KOPT-K1 (cell line): Measurements from ENCODE around the gene ANO9.

Experiments used
- H3K27ac ChIP-seq: fragments of 200-600 bp; sonication (generic); 2 replicates; pipeline ENCODE4 v1.5.1; 2016; ENCODE audit warnings: antibody characterized with exemption, mild to moderate bottlenecking, low read depth, low read length; ENCODE audit not compliant: poor library complexity, severe bottlenecking
- H3K36me3 ChIP-seq: fragments of 200-600 bp; sonication (generic); 2 replicates; pipeline ENCODE4 v1.5.1; 2017; ENCODE audit warnings: antibody characterized with exemption, mild to moderate bottlenecking, low read length, moderate library complexity; ENCODE audit not compliant: insufficient read depth
- H3K9me3 ChIP-seq: fragments of 200-600 bp; sonication (generic); 2 replicates; pipeline ENCODE4 v1.5.1; 2017; ENCODE audit warnings: antibody characterized with exemption, low read length, mild to moderate bottlenecking; ENCODE audit not compliant: insufficient read depth, poor library complexity, severe bottlenecking

The ANO9 gene

GRCh38 chr11:441418-442274, at the start of gene ANO9:
ANO9 (minus strand) TSS chr11:442011; CDS start chr11:441926, 85 bp downstream.
- Histone ChIP-seq H3K9me3 (no peaks in the 10 kb centered on the region), H3K27ac (no peak within 1 kb of the TSS), H3K36me3 (no peaks in the 10 kb centered on the region)

DNA sequence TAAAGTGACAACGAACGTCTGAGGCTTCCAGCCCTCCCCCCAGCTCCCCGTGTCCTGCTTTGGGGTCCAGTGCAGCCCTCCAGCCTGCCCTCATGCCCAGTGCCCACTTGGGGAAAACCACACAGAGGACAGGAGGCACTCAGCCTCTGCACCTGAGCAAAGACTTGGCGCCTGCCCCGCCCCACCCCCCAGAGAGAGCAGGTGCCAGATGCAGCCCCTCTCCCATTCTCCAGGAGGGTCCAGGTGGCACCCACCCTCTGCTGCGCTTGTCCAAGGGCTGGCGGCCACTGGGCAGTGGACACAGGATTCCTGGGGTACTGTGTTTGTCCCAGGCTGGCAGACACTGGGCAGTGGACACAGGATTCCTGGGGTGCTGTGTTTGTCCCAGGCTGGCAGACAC, 49.5 kb upstream of the ANO9 start:
- peaks cover 52% of the 10 kb centered on the region for H3K36me3 ChIP-seq

DNA sequence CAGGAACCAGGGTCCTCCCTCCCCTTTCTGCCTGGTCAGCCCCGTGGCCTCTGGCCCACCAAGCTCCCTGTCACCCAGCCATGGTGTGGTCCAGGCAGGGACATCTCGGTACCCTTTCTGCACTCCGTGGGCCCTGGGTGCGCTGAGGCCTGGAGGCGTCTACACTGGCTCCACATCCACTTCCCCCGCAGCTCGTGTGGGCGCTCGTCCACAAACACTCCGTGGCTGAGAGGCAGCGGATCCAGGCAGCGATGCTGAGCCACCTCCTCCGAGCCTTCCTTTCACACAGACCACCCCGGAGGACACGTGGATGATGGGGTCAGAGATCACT, 49.1 kb upstream of the ANO9 start:
- peaks cover 47% of the 10 kb centered on the region for H3K36me3 ChIP-seq
- no peaks in the 10 kb centered on the region for H3K9me3 ChIP-seq
- H3K27ac ChIP-seq, result no peak overlapping the region

More for the DNA sequence above, 49.5 kb upstream of the ANO9 start:
- Histone ChIP-seq H3K27ac (no peak overlapping the region), H3K9me3 (no peaks in the 10 kb centered on the region)

DNA sequence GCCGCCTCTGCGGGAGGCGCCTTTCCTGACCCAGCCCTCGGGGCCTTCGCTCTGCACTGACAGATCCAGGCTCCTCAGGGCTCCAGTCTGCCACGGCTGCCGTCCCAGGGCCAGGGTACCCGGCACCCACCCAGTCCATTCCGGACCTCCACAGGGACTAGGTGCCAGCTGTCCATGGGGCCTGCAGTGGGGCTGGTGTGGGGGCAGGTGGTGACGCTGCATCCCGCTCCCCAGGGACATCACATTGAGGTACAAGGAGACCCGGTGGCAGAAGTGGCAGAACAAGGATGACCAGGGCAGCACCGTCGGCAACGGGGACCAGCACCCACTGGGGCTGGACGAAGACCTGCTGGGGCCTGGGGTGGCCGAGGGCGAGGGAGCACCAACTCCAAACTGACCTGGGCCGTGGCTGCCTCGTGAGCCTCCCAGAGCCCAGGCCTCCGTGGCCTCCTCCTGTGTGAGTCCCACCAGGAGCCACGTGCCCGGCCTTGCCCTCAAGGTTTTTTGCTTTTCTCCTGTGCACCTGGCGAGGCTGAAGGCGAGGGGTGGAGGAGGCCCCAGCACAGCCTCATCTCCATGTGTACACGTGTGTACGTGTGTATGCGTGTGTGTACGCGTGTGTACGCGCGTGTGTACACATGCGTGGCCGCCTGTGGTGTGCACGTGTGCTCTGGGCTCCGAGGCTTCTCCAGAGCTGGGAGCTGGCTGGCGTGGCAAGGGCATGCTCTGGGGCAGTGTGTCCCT, 48.5 kb upstream of the ANO9 start:
- Histone ChIP-seq H3K27ac (no peak overlapping the region), H3K36me3 (peaks cover 42% of the 10 kb centered on the region), H3K9me3 (no peaks in the 10 kb centered on the region)

- H3K36me3 ChIP-seq, result peaks cover 35% of the 10 kb centered on the region
- no peak overlapping the region for H3K27ac ChIP-seq
- no peaks in the 10 kb centered on the region for H3K9me3 ChIP-seq
Observed at GRCh38 chr11:489610-490185, 47.9 kb upstream of the ANO9 start.

DNA sequence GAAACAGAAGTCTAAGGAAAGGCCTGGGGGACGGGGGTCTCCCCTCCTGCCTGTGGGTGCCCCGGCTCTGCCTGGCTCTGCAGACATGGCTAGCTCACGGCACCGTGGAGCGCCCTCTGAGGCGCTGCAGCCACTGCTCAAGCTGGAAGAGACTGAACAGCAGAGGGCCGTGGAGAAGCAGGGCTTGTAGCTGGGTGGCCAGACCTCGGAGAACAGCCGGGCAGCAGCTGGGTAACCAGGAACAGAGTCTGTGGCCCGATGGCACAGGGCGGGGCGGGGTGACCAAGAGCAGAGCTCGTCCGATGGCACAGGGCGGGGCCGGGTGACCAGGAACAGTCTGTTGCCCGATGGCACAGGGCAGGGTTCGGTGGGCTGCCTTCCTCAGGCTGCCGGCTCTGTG, 47.2 kb upstream of the ANO9 start:
- peaks cover 28% of the 10 kb centered on the region; the same call in 1 of the 2 replicates for H3K36me3 ChIP-seq
- no peaks in the 10 kb centered on the region for H3K9me3 ChIP-seq
- H3K27ac ChIP-seq, result no peak overlapping the region

DNA sequence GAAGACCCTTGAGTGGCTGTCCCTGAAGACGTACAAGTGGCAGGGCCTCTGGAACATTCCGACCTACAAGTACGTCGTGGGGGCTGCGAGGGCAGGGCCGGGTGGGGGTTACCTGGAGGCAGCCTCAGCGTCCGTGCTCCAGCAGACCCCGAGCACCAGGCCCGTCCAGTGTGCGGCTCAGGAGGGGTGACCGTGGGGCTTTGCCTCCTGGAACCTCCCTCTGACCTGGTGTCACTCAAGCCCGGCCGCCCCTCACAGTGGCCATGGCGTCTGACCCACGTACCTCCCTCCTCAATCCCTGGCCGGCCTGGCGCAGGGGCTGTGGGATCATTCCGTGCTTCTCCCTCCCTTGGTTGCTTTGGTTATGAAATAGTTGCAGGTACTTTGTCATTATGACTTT, 46.8 kb upstream of the ANO9 start:
- peaks cover 3% of the 10 kb centered on the region for H3K9me3 ChIP-seq
- H3K27ac ChIP-seq, result no peak overlapping the region
- peaks cover 25% of the 10 kb centered on the region; the same call in 1 of the 2 replicates for H3K36me3 ChIP-seq

- Histone ChIP-seq H3K36me3 (peaks cover 20% of the 10 kb centered on the region; the same call in 1 of the 2 replicates), H3K27ac (no peak overlapping the region), H3K9me3 (peaks cover 8% of the 10 kb centered on the region)
Observed at GRCh38 chr11:488062-488461, 46.3 kb upstream of the ANO9 start.

GRCh38 chr11:487571-488021, 45.8 kb upstream of the ANO9 start:
- Histone ChIP-seq H3K9me3 (peaks cover 8% of the 10 kb centered on the region), H3K27ac (no peak overlapping the region), H3K36me3 (peaks cover 16% of the 10 kb centered on the region; the same call in 1 of the 2 replicates)

DNA sequence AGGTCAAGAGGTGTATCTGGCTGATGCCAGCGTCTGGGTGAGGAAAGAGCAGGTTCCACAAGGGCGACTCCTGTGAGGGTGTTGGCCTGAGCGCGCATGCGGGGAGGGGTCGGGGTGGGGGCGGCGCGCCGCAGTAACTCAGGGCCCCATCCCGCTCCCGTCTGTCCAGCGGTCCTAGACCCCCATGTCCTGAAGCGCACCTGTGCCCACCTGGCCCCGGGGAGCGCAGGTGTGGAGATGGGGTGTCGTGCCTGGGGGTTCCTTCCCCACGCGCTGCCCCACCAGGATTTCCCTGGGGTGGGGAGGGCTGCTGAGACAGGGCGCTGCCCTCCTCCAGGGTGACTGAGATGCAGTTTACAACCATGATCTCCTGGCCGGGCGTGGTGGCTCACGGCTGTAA, 44.4 kb upstream of the ANO9 start:
- no peak overlapping the region for H3K27ac ChIP-seq
- H3K9me3 ChIP-seq, result peaks cover 8% of the 10 kb centered on the region
- H3K36me3 ChIP-seq, result peaks cover 14% of the 10 kb centered on the region; the same call in 1 of the 2 replicates

GRCh38 chr11:484616-485015, 42.8 kb upstream of the ANO9 start:
- Histone ChIP-seq H3K36me3 (no peaks in the 10 kb centered on the region; the same call in 1 of the 2 replicates), H3K27ac (no peak overlapping the region), H3K9me3 (peaks cover 8% of the 10 kb centered on the region)

DNA sequence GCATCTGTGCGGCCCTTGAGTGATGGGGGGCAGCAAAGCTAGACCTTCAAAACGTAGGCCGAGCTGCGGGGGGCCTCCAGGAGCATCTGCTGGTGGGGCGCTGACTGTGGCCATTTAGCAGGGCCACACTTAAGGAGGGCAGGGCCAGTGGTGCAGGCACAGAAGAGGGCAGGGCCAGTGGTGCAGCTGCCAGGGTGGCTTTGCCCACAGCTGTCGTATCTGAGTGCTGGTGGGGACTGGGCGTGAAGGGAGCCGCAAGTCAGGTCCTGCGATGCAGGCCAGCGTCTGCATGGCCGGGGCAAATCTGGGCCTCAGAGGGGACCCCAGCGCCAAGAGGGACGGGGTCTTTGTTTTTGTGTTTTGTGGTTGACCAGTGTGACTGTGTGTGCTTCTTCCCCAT, 37.5 kb upstream of the ANO9 start:
- Histone ChIP-seq H3K36me3 (no peaks in the 10 kb centered on the region; the same call in 1 of the 2 replicates), H3K27ac (no peak overlapping the region), H3K9me3 (peaks cover 8% of the 10 kb centered on the region)

GRCh38 chr11:477052-477715, 35.4 kb upstream of the ANO9 start:
- no peaks in the 10 kb centered on the region; the same call in 1 of the 2 replicates for H3K36me3 ChIP-seq
- no peak overlapping the region for H3K27ac ChIP-seq
- H3K9me3 ChIP-seq, result no peaks in the 10 kb centered on the region

DNA sequence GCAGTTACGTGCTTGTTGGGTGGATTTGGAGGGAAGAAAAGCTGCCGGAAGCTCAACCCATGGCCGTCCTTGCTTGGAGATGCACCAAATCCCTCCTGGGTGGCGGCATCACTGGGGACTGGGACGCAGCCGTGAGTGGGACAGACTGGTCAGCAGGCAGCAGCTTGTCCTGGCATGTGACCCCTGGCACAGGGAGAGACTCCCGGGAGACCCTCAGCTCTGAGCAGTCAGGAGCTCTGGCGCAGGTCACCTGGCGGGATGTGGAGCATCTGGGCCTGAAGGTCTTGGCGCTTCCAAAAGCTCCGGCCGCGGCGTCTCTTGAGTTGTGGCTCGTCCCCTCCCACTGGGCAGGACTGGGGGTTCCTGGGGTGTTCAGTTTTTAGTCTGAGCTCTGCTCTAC, 34.6 kb upstream of the ANO9 start:
- Histone ChIP-seq H3K36me3 (no peaks in the 10 kb centered on the region; the same call in 1 of the 2 replicates), H3K27ac (no peak overlapping the region), H3K9me3 (no peaks in the 10 kb centered on the region)

GRCh38 chr11:475941-476340, 34.1 kb upstream of the ANO9 start:
- Histone ChIP-seq H3K9me3 (no peaks in the 10 kb centered on the region), H3K27ac (no peak overlapping the region), H3K36me3 (no peaks in the 10 kb centered on the region; the same call in 1 of the 2 replicates)
